ENCODE data around the gene NLGN1. TPM values are rescaled to one million over a fixed set of nuclear protein-coding genes. Genes with fewer than 3 reads are reported as not detected.
"Not testable (repeated sequence)": the region's sequence is repeated elsewhere in the genome, so short reads cannot be mapped to it uniquely, and the experiment has no call there.

Gene NLGN1
- total and polyA plus RNA-seq, 2 of the 8 experiments (the other 6 are each of a cell fraction or from before 2014, with no cell fraction given): 7.8 to 14.8 TPM

- not testable (repeated sequence) for H3K23ac ChIP-seq (ENCODE audit: insufficient read length); H3K79me1 ChIP-seq (ENCODE audit: low read depth, low read length); H3K79me2 ChIP-seq (ENCODE audit: control insufficient read depth in 1 of 2, insufficient read depth in 2 of 2, low read length in 2 of 2); H4K8ac ChIP-seq (ENCODE audit: extremely low read depth, insufficient read depth, low read length); H3K23me2 ChIP-seq (ENCODE audit: low read depth, low read length); H3K9me3 ChIP-seq (ENCODE audit: insufficient read depth in 2 of 2, low read depth in 1 of 2, low read length in 1 of 2); H2AFZ ChIP-seq (ENCODE audit: low read length); H3K36me3 ChIP-seq (ENCODE audit: control insufficient read depth in 2 of 4, insufficient read depth in 4 of 4, low read length in 3 of 4); H2BK15ac ChIP-seq (ENCODE audit: low read length); H4K20me1 ChIP-seq (replicated peaks in 1 of 2; ENCODE audit: control insufficient read depth in 1 of 2, insufficient read depth in 2 of 2, low read length in 2 of 2); H3K27me3 ChIP-seq (replicated peaks in 1 of 4; ENCODE audit: control insufficient read depth in 3 of 4, extremely low read depth in 1 of 4, insufficient read depth in 3 of 4, low read length in 3 of 4); FAIRE-seq
- Histone ChIP-seq H3K4ac (replicated peaks; ENCODE audit: insufficient read length, low read depth, low read length) (peak overlapping the region; percentile 97), H3K4me3 (ENCODE audit: extremely low read depth in 1 of 4, insufficient read depth in 2 of 4, low read depth in 3 of 4, low read length in 4 of 4) (peak overlapping the region in 1 of 4 experiments; percentile 24; a peak in 1 of 8 replicates), H3K4me1 (replicated peaks in 1 of 4; ENCODE audit: control insufficient read depth in 3 of 4, insufficient read depth in 4 of 4, low read length in 3 of 4) (peaks cover 7 to 23% (median 16%) of the 10 kb centered on the region in 4 experiments; a peak in 6 of 7 replicates), H4K5ac (ENCODE audit: insufficient read length, low read depth, low read length) (peak overlapping the region; percentile 86), H3K4me2 (ENCODE audit: insufficient read depth in 1 of 2, low read depth in 2 of 2, low read length in 2 of 2) (peak overlapping the region; percentile 40 to 48), H2BK20ac (ENCODE audit: low read length) (peak overlapping the region; percentile 97; the same call in 1 of the 2 replicates), H3K18ac (ENCODE audit: extremely low read depth, low read length) (peak overlapping the region; percentile 94), H3K14ac (ENCODE audit: insufficient read length) (peak overlapping the region; percentile 14), H4K91ac (replicated peaks; ENCODE audit: insufficient read length, low read length) (peak overlapping the region; percentile 97), H2BK120ac (replicated peaks; ENCODE audit: low read depth, low read length) (peak overlapping the region; percentile 100), H2AK5ac (ENCODE audit: low read depth, low read length) (peak overlapping the region; percentile 84; the same call in 1 of the 2 replicates), H2BK12ac (ENCODE audit: low read depth, low read length) (peak overlapping the region; percentile 94; the same call in 1 of the 2 replicates), H3K9ac (replicated peaks in 1 of 4; ENCODE audit: extremely low read depth in 1 of 4, low read depth in 3 of 4, low read length in 3 of 4) (peak overlapping the region in 2 of 4 experiments; percentile 26 to 53; a peak in 3 of 7 replicates), H2BK5ac (ENCODE audit: low read depth, low read length) (peak overlapping the region; percentile 99), H3K56ac (replicated peaks; ENCODE audit: insufficient read length, low read depth, low read length) (peak overlapping the region; percentile 82), H3K27ac (ENCODE audit: low read depth, low read length) (peak overlapping the region; percentile 95)
- 19% methylated on average over 10 of the region's 10 CpGs; no CpG with 5 or more reads in 1 of the 2 experiments for WGBS, 2 experiments (ENCODE audit: extremely low coverage in 1 of 2, insufficient coverage in 1 of 2, insufficient read length in 1 of 2, insufficient replicate concordance in 2 of 2, low coverage in 1 of 2, low lambda C conversion rate in 2 of 2, missing lambda C conversion rate in 1 of 2)
- peak; percentile 88 for TF ChIP-seq ASH2L (IDR thresholded peaks at IDR 0.05; ENCODE audit: low read length)
- peak in 1 of 2 experiments; percentile 8; a peak in 1 of 4 replicates for TF ChIP-seq RAD21 (IDR thresholded peaks at IDR 0.05 in 1 of 2, conservative IDR thresholded peaks at IDR 0.05 in 1 of 2; ENCODE audit: low read depth in 2 of 2, low read length in 2 of 2)
- TF ChIP-seq CTCF (IDR thresholded peaks at IDR 0.05; ENCODE audit: control extremely low read depth in 1 of 3, insufficient read depth in 1 of 3, low read depth in 1 of 3, low read length in 3 of 3): peak in 1 of 3 experiments; percentile 13; a peak in 1 of 4 replicates
- TF ChIP-seq YY1 (IDR thresholded peaks at IDR 0.05; ENCODE audit: low read depth, low read length): peak; percentile 35; the same call in 1 of the 2 replicates
- ChIA-PET CTCF (ENCODE audit: partially characterized antibody) (interaction anchor here (1.1 to 1.5 kb wide), 2 partner anchors 124 to 150 kb away, joined by 3 to 4 read pairs; no protein-coding TSS in a partner anchor), POLR2A (ENCODE audit: partially characterized antibody) (interaction anchor here (0.7 to 2.0 kb wide), 9 partner anchors 9 to 630 kb away, joined by 3 to 5 read pairs (median 5); no protein-coding TSS in a partner anchor)
- peak in 1 of 2 experiments; percentile 64 for DNase-seq (ENCODE audit: low read depth in 1 of 2, low spot score in 2 of 2)
Observed at GRCh38 chr3:174232028-174232657, 834.6 kb downstream of the NLGN1 start.
